NCI-H446 treated with DMSO at 0.1 percent for 48 hours (cell line): ENCODE data around the gene SCRT2.
"Not testable (repeated sequence)": the region's sequence is repeated elsewhere in the genome, so short reads cannot be mapped to it uniquely, and the experiment has no call there.

Experiments used
- DNase-seq: peaks from one replicate; lab custom pipeline; 2025; lab: John Stamatoyannopoulos, UW

SCRT2 gene

DNA sequence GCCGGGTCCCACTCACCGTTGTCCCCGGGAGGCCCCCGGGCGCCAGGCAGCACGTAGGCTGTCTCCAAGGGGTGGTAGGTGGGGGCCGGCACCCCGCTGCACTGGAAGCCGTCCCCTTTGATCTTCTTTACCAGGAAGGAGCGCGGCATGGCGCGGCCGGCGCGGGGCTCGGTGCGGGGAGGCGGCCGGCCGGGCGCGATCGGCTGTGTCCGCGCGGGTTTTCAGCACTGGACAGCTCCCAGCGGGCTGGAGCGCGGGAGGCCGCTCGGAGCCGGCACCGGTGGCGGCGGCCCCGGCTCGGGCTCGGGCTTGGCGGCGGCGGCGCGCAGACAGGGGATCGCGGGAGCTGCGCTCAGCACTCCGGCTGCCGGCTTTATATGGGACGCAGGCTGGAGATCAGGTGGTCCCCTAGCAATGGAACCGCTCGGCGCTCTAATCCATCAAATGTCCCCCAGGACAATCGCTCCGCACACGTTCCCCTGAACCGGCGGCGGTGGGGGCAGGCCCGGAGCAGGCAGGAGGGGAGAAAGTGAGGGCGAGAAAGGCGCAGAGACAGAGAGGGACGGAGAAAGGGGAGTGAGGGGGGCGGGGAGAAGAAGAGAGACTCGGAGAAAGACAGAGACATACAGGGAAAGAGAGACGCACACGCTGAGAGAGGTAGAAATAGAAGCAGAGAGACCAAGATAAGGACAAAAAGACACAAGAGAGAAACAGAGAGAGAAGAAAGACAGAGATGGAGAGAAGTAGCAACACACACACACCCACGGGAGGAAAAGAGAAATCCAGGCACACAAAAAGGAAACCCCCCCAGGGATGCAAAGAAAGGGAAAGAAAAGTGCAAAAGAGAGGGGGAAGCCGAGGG, at the start of gene SCRT2:
Gene SCRT2 (minus strand): TSS at position 350 of the 862 bp plus-strand sequence. CDS start 201 bp downstream, at position 149.
- no peak for DNase-seq

DNA sequence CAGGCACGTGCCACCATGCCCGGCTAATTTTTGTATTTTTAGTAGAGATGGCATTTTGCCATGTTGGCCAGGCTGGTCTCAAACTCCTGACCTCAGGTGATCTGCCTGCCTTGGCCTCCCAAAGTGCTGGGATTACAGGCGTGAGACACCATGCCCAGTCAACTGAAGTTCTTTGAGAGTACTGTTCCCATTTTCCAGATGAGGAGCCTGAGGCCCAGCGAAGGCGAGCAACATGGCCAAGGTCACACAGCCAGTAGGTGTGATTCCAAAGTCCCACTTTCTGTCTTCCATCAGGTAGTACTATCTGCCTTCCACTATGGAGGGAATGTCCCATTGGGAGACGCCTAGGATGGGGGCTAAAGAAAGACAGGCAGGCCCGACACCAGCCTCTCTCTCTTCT, 49.2 kb upstream of the SCRT2 start:
- DNase-seq = not testable (repeated sequence)

DNA sequence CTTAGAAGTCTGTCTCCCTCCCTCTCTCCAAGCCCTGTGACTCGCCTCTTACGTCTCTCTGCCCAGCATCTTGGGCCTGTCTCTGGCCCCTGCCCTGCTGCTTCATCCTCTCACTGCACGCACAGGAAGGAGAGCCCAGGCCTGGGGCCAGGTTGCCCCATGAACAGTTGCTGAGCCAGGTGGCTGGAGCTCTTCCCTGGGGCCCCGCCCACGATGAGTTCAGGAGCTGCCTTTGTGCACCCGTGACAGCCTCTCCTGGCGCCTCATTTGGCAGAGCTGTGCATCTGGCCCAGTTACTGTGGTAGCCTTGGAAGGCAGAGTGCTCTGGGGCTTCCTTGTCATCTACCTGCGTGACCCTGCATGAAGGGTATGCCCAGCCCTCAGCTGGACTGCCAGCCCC, 48.2 kb upstream of the SCRT2 start:
- DNase-seq = no peak

DNA sequence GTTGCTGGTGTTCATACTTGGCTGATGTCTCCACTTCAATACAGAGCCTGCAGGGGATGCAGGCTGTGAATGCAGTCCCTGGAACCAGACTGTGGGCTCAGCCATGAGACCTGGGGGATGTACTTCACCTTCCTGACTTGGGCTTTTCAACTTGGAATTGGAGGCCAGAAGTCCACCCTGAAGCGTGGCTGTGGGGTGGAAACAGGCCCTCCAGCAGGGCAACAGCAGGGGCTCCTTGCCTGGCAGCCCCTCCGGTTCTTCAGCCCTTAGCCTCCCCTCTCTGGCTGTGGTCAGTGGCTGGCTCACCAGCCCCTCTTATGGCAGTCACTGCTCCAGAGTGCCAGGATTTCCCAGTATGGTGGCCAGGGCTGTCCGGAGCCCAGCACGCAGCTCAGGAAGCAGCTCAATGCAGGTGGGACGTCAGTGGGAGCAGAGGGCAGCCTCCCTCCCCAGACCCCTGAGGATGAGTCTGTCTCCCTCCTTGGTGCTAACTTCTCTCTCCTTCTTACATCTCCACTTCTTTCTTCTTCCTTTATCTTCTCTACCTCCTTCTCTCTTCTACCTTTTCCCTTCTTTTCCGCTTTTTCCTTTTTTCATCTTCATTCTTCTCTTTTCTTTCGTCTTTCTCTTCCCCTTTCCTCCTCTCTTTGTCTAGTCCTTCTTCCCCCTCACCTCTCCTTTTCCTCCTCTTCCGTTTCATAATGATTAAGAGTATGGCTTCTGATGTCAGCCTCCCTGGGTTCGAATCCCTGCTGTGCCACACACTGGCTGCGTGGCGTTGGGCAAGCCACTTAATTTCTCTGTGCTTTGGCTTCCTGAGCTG, 47.4 kb upstream of the SCRT2 start:
- no peak for DNase-seq

DNA sequence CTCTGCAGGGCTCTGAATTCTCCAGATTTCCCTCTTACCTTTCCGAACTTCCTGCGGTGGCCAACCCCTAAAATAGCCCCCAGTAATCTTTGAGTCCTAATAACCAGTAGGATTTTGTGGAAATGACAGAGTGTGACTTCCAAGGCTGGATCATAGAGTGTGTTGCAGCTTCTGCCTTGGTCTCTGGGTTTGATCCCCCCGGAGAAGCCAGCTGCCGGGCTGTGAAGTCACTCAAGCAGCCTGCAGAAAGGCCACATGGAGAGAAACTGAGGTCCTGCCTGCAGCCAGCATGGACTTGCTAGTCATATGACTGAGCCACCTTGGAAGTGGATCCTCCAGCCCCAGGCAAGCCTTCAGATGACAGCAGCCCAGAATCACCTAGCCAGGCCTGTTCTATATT, 46.3 kb upstream of the SCRT2 start:
- DNase-seq = no peak

DNA sequence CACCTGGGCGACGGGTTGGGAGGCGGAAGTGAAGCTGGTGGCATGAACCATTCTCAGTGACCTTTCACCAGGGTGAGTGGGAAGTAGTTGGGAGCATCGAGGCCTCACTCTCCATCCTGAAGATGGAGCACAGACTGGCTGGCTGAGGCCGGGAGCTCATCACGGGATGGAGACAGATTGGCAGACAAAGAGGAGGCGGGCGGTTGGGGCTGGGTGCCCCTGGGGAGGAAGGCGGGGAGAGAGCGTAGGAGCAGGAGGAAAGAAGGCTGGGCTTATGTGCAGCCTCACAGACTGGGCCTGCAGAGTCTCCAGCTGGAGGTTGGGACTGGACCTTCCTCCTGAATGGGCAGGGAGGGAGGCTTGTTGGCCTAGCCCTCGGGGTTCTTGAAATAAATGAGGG, 44.2 kb upstream of the SCRT2 start:
- DNase-seq = no peak

DNA sequence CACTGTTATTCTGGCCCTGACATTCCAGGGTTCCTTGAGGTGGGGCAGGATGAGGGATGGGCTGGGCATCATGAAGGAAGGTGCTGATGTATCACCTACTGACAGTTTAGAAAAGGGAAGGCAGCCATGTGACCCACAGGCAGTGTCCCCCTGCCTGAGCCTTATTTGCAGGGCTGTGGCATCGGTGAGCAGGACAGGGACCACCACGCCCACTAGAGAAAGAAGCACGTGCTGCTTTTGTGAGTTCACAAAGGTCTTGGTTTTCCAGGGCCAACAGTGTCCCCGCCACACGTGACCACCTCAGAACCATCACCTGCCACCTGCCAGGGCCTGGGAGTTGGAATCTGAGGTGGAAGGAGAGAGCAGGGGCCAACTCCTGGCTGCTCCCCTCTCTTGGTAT, 43.5 kb upstream of the SCRT2 start:
- DNase-seq = no peak

DNA sequence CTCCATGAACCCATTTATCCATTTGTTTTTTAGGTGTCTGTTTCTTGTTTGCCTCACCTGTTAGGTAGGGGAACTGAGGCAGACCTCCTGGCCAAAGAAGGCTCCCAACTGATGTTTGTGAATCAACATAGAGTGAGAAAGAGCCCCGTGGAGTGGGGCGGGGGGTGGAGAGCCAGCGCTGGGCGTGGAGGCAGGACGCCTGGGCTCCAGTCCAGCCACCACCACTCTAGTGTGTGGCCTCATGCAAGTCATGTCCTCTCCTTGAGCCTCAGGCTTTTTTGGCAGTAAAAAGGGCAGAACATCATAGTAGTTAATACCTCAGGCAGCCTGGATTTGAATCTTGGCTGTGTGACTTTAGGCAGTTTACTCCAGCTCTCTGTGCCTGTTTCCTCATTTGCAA, 42.2 kb upstream of the SCRT2 start:
- DNase-seq = no peak

DNA sequence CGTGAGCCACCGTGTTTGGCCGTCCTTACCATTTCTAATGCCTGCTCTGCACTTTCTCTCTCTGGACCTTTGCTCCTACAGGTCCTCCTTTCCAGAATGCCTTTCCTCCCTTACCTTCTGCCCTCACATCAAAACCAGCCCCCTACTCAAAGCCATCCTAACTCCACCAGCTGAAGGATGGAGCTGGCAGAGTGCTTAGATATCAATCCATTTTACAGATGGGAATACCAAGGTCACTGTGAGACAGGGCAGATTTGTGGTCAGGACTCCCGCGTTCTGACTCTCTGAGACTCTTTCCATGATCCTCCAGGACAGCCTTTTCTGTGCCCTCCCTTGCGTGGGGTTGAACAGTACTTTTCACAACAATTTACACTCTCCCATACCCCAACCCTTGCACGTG, 41.7 kb upstream of the SCRT2 start:
- no peak for DNase-seq

DNA sequence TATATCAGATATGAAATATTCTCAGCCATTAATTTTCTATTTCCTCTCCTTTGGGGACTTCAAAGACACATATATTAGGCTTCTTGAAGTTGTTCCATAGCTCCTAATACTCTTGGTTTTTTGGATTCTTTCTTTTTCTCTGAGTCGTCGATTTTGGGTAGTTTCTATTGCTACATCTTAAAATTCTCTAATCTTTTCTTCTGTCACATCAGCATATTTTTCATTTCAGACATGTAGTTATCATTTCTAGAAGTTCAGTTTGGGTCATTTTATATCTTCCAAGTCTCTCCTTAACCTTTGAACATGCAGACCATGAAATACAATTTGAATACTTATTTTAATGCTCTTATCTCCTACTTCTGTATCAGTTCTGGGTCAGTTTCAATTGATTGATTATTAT, 38.9 kb upstream of the SCRT2 start:
- DNase-seq = no peak

DNA sequence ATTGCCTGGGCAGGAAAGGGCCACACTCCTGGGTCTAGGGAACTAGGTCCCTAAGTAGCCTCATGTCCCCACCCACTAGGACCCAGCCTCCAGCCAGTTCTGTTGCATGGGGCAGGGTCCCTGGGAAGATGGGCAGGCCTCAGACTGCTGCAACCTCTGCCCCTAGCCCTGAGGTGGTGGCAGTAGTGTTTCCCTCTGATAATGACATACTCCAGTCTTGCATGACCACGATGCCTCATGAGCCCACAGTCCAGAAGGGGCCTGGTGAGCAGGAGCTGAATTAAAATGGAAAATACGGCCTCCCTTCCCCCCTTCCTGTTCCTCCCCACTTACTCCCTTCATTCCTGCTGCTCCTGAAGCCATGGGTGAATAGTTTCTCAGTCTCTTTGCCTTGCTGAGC, 36.0 kb upstream of the SCRT2 start:
- DNase-seq = no peak

DNA sequence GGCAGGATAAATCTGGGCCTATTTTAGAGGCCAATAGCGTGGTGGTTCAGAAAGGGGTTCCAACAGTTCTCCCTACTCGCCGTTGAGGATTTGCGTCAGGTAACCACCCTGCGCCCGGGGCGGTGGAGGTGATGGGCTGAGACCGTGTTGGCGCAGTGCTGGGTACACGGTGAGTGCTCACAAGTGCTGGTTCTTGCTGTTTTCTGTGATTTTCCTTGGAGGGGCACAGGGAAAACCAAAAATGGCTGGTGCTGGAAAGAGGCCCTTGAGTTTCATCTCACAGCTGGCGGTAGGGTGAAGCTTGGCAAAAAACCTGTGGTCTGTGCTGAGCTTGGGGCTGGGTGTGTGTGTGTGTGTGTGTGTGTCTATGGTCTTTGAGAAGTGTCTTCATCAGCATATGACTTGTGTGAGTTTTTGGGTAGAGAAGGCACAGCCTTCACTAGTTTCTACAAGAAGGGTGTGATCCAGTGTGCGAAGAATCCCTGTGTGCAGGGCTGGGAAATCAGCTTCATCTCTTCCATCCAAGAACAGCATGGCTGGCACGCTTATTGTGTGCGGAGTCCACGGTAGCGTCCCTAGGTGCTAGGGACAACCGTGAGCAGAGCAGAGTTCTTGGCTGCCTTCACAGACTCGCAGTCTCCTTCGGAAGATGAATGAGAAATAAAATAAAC, 35.3 kb upstream of the SCRT2 start:
- DNase-seq = no peak

DNA sequence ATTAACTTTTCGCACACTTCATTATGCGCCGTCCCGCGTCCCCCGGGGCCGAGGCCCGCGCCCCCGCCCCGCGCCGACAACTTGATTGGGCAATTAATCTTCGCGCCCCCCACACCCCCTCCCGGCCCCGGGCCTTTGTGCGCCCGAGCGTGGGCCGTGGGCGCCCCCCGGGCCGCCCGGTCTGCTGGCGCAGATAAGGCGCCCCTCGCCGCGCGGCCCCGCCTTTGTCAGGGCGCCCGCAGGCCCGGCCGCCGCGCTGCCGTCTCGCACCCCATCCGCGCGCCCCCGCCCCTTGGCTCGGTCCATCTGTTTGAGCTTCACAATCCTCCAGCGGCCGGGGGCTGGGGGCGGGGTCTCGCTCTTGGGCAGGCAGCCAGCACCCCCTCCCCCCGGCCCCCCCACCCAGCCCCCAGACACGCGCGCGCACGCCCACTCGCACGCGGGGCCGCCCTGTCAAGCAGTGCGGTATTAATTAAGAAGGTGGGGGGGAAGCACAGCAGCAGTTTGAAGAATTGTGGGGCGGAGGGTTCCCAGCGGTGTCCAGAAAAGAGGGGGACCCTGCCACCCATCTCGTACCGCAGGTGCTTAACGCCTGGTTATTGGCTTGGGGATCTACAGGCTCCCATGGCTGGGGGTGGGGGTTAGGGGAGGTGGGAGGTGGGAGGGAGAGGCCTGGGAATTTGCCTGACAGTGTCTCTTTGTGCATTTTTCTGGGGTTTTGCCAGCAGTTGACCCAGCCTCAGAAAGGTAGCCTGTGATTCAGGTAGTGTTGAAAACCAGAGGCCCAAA, 34.6 kb upstream of the SCRT2 start:
- no peak for DNase-seq

DNA sequence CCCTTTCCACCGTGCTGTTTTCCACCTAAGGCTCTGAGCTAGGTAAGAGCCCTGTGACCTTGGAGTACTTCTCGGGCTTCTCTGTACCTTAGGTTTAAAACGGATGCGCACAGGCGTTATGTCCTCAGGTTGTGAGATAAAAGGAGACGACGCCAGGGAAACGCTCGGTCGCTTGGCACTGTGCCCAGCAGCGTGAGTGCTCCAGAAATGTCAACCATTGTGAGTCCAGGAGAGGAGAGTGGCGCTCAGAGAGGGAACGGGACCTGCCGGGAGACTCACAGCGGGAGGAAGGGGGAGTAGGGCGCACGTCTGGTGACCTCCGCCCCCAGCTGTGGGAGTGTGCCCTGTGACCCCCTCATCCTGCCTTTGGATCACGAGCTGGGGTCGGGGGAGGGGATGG, 33.8 kb upstream of the SCRT2 start:
- no peak for DNase-seq

DNA sequence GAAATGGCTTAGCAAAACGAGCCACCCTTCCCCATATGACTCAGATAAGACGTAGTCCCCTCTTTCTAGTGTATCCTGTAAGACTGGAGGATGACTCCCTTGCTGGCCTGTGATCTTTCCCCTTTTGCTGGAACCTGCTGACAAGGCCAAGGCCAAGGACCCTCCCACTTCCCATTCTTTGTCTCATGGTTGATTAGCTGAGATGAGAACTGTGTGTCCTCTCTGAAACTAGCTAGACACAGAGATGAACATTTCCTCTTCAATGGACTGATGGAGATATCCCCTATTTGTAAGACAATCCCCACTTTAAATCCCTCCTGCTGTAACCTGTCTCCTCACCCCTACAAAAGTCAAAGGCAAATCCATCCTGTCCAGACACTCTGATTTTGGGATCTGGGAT, 33.4 kb upstream of the SCRT2 start:
- no peak for DNase-seq

DNA sequence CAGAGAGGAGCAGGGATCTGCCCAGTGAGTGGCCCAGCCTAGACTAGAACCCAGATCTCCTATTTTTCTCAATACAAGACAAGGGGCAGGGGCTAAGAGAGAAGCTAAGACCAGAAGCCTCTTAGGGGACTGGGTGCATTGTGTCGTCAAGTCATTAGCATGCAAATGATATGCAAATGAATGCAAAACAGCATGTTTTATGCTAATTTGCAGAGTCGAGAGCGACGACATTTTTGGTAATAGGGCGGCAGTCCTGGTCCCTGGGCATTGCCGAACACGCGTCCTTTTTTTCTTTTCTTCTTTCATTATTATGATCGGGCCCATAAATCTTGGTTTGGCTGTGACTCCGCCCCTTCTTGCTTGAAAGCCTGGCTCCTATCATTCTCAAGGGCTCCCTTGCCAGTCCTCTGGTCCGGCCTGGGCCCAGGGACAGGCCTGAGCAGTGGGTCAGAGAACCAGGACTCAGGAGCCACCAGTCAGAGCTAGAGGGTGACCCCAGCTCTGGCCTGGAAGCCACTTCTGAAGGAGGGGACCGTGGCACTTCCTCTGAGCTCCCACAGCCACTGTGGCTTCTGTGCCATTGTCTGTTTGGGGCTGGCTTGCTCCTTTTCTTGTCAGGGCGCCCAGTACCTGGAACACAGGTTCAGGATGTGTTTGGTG, 32.0 kb upstream of the SCRT2 start:
- DNase-seq = no peak

DNA sequence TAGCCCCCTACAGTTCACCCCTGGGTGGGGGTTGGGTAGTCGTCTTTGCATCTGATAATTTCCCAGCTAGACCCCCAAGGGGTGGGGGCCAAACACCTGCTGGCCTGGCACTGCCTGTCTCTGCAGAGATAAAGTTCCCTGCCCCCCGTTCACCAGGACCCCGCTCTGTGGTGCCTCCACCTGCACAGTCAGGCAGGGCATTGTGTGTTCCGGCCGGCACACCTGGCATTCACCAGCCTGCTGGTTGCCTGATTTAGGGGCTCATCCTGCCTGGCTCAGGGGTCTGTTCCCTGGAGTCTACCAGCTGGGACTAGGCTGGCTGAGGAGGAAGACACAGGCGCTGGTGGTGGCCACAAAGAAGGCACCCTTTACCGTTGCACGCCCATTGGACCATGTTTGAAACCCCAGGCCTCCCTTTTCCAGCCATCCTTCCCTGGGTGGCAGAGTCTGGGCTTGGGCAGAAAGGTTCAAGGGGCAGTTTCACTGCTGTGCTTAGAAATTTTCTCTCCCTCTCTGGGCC, 30.8 kb upstream of the SCRT2 start:
- DNase-seq = no peak

DNA sequence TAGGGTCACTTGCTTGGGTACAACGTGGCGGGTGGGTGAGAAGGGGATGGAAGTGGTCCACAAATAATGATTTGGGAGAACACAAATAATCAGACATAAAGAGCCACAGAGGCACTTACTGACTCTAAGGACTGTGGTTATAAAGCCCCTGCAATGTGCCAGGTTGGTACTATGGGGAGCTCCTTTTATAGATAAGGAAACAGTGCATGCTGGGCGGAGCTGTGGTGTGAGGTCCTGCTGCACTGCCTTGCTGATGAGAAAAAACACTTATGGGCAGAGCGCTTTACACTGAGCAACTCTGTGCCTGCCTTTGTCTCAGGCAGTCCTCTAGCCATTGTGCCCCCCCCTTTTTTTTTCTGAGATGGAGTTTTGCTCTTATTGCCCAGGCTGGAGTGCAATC, 29.1 kb upstream of the SCRT2 start:
- no peak for DNase-seq

DNA sequence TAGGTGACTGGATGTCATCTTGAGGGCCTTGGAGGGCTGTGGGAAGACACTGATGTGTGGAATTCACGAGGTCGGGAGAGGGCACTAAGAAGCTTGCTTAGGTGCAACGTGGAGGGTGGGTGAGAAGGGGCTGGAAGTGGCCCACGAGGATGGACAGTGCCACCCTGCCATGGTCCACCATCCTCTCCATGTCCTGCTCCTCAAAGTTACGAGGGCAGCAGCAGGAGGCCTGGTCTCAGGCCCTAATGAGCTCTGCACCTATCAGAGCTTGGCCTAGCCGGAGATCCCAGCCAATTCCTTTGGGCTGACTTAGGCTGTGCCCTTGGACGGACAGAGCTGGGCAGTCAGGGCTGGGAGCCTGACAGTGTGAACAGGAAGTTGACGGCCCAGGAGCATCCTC, 27.8 kb upstream of the SCRT2 start:
- no peak for DNase-seq

DNA sequence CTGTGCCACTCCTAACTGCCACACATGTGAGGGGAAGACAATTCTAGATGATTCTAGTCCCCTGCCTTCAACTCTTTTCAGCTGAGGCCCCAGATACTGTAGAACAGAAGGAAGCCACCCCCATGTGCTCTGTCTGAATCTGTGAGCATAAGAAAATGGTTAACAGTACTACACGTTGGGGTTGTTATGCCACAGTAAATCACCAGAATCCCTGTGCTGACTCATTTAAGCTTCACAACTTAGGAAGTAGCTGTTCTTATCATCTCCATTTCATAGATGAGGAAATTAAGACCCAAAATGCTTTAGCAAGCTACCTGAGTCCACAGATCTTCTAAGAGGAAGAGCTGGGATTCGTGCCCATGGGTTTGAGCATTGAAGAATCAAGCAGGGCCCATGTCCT, 27.4 kb upstream of the SCRT2 start:
- no peak for DNase-seq
